Superior temporal gyrus (tissue), 1 donor: ENCODE data around the gene GRK4.
"Not testable (repeated sequence)": the region's sequence is repeated elsewhere in the genome, so short reads cannot be mapped to it uniquely, and the experiment has no call there.

Experiments used
- DNase-seq: peaks from one replicate; pipeline ENCODE4 v3.0.0-alpha.2; 2016; ENCODE audit errors: extremely low spot score

The GRK4 gene

DNA sequence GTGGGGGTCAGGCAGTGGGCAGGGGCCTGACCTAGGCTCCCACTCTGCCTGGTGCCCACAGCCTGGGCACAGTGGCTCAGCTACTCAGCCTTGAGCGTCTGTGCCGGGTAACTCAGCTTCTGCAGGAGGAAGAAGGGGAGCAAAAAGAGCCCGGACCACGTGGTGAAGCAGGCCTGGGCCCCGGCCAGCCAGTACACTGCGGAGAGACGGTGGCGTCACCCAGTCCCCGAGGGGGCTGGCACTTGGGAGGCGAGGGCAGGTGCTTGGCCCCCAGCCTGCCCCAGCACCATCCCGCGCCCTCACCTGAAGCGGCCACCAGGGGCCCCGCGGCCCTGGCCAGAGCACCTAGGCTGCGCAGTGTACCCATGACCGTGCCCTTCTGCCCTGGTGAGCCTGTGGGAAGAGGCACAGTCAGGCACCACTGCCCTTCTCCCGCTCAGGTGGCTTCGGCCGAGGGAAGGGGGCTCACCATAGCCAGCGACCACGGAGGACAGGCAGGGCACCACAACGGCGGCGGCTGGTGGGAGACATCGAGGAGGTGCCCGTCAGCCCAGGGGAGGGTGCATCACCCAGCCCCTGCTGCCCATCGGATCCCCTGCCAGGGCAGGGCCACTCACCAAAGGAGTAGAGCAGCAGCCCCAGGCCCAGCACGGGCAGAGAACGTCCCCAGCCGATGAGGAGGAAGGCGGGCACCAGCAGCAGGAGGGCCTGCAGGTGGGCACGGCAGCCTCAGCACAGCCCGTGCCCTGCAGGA lies 32.4 kb upstream of the GRK4 start:
- DNase-seq, result peak; percentile 71

DNA sequence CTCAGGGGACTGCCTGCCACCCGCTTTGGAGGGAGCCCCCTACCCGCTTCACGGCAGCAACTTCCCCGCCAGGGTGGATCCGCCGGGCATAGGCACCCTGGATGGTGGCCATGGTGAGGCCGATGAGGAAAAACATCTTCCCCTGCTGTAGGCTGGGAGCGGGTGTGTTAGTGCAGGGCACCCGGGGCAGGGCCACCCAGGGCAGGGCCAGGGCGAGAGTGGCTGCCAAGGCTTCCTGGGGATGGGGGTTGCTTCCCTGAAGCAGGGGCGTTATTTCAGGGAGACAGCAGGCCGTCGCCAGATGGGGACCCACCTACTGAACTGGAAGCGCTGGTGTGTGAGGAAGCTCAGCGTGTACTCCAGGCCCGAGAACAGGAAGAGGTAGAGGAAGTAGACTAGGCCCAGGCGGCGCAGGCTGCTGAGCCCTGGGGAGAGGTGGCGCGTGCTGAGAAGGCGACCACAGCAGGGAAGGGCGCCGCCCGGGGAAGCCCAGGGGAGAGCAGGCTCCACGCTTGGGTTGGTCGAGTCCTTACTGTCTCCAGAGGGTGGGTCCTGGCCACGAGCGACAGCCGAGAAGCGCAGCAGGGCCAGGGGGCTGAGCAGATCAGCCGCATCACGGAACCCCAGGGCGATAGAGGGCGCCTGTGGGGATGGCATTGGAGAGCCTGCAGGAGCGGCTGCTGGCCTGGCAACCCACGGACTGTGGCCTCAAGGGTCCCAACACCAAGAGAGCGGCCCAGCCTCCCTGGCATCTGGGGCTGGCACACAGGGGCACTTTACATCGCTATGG lies 31.7 kb upstream of the GRK4 start:
- no peak for DNase-seq

DNA sequence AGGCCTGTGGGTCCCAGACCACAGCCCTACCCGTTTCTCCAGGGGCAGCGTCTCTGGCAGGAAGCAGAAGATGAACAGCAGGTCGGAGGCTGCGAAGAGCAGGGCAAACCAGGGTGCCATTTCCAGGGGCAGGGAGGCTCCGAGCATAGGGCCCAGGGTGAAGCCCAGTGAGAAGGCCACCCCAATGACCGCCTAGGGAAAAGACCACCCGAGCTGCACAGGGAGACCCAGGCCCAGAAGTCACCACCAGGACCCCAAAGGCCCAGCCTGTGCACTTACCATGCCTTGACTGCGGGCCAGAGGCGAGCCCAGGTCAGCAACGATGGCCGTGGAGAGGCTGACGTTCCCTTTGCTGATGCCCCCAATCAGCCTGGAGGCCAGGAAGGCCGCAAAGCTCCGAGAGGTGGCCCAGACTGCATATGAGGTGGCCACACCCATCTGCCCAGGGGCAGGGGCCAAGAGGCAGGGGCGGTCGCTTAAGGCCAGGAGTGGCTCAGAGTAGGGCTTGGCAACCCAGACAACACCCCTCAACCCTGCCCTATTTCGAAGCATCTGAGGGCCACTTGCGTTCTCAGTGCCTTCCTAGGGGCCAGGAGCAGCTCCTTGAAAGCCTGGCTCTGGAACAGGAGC lies 30.9 kb upstream of the GRK4 start:
- DNase-seq, result no peak

DNA sequence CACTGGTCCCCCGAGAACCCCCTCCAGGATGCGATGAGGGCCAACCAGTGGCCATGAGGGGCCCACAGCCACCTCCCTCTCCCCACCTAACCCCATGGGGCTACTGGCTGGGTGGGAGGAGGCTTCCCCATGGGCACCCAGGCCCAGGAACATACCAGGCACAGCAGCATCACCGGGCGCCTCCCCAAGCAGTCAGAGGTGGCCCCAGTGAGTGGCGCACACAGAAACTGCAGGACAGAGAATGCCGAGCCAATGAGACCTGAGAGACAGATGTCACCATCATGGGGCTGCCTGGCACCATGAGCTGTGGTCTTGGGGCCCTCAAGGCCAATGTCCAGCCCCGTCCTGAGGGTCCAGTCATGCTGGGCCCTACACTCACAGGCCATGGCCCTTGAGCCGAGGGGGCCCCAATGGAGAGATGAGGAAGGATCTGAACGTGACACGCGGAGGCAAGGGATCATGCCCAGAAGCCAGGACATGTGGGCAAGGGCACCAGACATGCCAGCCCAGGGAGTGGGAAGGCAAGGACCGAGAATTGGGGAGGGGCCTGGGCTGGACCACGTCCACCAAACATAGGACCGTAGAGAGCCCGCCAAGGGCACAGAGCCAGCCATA lies 30.3 kb upstream of the GRK4 start:
- DNase-seq, result no peak

DNA sequence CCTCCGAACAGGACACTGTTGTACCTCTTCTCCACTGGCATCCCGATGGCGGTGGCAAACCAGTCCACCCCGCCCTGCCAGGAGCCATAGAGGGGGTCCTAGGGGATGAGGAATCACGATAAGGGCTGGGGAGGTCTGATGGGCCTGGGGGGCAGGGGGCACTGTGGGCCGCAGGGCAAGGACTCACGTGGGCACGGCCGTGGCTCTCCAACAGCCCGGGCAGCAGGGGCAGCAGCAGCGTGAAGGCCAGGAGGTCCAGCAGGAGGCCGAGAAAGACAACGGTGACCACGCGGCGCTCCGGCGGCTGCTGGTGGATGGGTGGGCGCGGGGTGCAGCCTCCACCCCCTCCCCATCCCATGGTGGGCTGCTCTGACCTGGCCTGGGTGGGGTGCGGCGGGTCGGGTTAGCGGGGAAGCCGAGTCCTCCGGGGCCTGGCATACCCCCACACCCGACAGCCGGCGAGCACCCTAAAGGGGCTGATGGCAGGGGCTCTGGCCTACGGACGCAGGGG lies 29.8 kb upstream of the GRK4 start:
- DNase-seq, result no peak

DNA sequence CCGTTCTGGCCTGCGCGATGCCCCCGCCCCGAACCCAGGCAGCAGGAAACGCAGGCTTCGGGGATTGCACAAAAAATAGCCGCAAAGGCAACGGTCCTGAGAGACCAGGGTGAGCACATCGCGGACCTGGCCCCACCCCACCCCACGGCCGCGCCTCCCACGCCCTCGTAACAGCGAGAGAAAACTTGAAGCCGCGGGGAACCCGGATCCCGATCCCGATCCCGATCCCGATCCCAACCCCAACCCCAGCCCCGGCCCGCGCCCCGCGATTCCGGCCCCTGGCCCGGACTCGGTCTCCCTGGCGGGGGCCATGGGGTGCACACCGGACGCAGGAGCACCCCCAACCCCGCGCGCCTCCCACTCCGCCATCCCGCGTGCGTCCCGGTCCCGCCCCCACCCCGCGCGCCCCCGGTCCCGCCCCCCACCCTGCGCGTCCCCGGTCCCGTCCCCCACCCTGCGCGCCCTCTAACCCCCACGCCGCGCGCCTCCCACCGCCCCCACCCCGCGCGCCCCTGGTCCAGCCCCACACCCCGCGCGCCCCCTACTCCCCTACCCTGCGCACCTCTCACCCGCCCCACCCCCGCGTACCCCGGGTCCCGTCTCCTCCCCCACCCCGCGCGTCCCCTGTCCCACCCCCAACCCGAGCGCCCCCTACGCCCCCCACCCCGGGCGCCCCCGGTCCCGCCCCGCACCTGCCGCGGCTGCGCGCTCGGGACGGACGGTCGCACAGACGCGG lies 29.1 kb upstream of the GRK4 start:
- no peak for DNase-seq

DNA sequence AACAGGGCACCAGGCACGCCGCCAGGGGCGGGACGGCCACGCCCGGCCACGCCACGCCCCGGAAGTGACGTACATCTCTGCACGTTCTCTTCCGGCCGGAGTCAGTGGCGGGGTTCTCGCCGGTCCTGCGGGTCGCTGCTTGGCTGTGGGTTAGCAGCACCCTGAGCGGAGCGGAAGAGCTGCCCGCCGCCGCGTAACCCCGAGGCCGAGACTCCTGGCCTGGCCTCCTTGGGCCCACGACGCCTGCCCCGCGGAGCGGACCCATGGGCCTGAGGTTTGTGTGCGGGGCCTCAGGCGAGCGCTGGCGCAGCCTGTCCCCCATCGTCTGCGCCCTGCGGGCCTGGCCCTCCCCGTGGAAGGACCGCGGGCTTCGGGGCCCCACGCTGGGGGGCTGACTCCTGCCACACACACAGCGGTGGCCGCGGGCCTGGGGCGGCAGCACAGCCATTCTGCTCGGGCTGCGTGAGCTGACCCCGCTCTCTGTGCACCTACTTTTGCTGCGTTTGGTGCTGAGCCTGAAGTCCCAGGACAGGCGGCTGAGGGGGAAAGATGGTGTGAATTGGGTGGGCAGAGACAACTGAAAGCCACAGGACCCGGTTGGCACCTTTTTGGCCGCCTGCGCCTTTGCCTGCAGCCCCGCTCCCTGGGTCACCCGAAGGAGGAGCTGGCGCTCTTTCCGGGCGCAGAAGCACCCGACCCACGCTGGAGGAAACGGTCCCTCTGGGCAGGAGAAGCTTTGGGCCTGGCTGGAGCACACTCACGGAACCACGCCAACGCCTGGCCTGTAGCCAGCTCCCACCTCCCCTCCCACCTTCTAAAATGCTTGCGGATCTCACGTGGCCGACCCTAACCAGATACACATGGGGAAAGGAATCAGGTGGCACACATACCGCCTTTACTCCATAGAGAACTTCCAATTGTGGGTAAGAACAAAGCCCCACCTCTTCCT lies 28.3 kb upstream of the GRK4 start:
- peak; percentile 87 for DNase-seq

DNA sequence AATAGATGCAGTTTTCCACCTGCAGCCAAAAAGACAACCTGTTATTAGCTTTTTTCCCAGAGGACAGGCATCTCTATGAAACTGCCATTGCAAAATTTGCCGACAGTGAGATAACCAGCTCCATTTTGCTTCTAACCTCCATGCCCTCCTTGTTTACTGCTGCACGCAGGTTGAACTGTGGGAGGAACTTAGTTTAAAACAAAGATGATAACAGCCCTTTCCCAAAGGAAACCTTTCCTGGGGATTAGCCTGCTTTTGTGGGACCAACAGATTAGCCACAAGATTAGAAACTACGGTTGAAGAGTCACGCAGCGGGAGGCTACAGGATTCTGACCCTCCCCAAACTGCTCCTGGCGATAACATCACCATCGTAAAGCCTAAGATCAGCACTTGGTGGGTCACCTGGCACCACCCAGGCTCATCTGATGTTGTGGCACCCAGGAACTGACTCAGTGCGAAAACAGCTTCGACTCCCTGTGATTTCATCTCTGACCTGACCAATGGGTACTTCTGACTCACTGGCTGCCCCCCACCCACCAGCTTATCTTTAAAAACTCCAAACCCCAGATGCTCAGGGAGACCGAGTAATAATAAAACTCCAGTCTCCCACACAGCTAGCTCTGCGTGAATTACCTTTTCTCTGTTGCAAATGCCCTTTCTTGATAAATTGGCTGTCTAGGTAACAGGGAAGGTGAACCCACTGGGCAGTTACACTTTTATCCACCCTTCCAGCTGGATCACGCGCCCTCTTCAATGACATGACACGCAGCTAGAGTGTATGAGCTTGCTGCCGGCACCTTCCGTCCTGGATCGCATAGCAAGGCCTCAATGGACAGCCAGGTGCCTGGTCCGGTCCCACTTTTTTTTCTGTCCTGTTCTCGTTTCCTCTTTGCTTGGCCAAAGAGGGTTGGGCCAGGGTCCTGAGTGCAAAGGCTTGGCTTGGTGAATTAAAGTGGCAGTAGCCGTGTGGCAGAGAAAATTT lies 27.3 kb upstream of the GRK4 start:
- DNase-seq, result no peak

DNA sequence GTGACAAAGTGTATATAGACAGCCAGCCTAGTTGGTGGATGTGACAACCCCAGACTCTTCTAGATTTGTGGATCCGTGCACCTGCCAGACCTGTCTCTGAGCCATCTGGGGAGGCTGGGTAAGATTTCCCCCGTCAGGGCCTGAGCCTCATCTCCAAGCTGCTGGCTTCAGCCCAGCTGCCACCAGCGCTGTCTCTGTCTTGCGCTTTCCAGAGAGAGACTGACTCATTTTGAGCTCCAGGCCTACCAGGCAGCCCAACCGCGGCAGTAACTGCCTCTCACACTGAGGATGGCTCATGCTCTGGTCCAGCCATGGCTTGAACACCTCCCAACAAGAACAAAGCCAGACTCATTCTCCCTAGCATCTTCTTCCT lies 26.6 kb upstream of the GRK4 start:
- peak; percentile 32 for DNase-seq

DNA sequence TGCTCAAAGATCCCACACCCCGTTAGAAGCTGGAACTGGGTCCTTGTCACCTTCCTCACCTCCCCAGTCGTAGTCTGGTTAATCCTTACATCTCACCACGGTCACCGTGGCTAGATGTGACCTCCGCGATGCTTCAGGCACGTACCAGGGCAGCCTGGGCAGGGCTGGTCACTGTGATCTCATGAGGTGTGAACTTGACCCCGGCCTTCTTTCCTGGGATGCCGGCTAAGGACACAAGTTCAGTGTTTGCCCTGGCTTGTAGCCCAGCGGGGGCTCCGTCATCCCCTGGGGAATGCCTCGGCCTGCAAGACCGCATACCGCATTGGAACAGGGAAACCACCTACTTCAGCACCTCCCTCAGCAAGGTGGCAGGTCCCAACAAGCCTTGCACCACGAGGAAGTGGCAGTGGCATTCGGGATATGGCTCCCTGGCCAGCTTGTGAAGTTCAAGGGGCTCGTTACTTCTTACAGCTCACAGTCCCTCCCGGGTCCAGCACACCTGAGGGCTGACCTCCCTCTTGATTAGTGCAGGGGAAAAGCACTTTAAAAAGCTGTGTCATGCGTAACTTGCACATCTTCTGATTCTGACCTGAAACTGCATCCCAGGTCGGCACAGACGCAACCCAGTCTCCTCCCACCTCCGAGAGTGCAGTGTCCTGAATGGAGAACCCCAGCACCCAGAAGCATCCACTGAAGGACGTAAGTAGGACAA lies 26.1 kb upstream of the GRK4 start:
- no peak for DNase-seq

DNA sequence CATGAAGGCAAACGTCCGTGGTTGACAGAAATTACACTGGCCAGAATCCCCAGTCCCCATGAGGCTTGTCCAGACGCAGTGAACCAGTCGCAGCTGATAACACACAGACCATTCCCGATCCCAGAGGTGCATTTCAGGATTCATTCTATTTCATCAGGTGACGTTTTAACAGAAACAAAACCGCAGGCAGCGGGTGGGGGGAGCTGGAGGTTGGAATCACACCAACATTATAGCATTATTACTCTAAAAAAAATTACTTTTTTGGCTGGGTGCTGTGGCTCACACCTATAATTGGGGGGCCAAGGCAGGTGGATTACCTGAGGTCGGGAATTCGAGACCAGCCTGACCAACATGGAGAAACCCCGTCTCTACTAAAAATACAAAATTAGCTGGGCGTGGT lies 25.4 kb upstream of the GRK4 start:
- no peak for DNase-seq

DNA sequence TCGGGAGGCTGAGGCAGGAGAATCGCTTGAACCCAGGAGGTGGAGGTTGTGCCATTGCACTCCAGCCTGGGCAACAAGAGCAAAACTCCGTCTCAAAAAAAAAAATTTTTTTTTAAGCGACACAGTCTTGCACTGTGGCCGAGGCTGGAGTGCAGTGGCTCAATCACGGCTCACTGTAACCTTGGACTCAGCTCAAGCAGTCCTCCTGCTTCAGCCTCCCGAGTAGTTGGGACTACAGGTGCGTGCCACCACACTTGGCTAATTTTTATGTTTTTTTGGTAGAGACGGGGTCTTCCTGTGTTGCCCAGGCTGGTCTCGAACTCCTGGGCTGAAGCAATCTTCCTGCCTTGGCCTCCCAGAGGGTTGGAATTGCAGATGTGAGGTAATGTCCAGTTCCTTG lies 25.0 kb upstream of the GRK4 start:
- DNase-seq, result not testable (repeated sequence)

DNA sequence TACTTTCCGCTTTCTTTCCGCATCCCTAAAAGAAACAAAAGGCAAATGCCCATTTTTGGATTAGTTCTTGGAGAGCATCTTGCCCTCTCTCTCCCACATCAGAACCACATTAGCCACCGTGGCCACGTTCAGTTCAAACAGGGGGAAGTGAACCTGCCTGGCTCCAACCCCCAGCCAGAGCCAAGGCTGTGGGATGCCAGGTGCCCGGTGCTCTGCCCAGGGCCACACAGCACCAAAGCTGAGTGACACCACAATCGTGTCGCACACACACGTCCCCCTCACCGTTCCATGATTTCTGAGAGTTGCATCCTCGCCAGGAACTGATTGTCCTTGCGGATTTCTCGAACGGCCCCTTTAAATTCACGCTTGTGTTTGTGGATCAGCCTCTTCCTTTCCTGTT lies 24.5 kb upstream of the GRK4 start:
- DNase-seq, result no peak

DNA sequence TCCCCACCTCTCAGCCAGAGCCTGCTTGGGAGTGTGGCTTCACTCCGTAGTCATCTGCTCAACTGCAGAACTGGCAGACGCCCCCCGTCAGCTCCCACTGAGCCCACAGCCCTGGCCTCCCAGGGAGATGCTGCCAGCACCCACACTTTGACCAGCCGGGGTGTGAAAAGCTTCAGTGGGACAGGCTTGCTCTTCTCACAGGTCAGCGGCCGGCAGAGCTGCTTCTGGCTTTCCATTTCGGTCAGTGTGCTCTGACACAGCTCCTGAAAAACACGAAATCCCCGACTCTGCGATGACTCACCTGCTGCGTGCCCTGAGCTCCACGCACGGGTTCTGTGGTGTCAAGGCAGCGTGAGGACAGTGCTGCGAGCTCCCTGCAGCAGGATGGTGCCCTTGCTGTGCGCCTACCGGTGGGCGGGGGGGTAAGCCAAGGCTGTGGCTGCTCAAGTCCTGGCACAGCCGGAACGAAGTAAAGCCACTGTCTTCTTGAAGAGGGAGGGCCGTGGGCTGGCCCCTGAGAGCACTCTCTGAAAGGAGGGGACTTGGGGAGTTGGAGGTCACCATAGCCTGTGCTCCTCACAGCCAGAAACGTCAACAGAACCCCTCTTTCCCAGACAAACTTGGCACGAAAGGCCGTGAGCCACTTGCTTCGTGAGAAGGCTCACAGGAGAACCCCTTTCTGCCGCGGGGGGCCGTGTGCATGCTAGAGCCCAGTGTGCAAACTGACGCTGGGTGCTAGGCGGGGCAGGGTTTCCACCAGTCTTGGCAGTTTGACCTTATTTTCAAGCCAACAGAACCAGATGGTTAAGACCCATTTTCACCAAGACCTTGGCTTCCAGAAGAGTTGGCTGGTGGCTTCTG lies 23.8 kb upstream of the GRK4 start:
- DNase-seq, result no peak

DNA sequence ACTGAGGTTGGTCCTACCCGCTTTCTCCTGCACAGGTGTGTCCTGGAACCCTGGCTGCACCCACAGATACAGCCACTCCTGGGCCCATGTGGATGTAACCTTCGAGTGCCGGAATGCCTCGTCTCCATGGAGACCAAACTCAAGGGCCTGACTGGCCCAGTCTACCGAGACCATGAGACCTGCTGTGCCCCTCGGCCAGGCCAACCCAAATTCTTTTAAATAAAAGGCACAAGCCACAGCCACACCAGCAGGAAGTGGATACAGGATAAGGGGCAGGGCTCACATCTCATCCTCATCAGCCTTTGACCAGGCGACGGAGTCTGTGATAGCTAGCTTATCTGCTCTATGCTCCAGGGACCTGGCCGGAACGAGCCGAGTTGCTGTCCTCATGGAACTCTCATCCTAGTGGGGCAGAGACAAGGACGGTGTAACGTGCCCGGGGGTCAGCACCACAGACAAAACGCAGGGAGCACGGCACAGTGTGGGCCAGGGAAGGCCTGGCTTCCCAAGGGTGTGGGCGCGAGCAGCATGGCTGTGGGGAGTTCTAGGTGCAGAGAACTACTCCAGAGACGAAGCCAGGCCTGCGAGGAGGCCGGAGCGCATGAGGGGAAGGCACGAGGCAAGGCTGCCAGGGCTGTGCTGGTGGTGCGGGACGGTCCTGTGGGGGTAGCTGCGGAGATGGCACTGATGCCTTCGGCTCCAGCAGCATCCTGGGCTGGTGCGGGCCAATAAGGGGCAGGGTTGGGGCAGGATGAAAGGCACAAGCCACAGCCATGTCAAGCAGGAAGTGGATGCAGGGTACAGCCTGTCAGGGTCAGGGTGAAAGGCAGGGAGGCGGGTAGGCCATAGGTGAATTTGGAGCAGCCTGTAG lies 22.9 kb upstream of the GRK4 start:
- DNase-seq, result no peak
